Ascending aorta (tissue), 2 donors: ENCODE data around the gene RGR. TPM values are rescaled to one million over a fixed set of nuclear protein-coding genes. Genes with fewer than 3 reads are reported as not detected.

Experiments
- DNase-seq, 2 donors: peaks; one replicate each; pipeline ENCODE4 v3.0.0-alpha.2; 2019; ENCODE audit warnings: low spot score in 2 of 2
- H3K27ac ChIP-seq, 2 donors: fragments of 200-600 bp; sonication (generic); one replicate each; pipeline ENCODE4 v1.5.1; 2016 to 2017; ENCODE audit warnings: mild to moderate bottlenecking in 1 of 2
- H3K27me3 ChIP-seq: fragments of 200-600 bp; sonication (generic); one replicate; pipeline ENCODE4 v1.5.1; 2017
- H3K36me3 ChIP-seq, 2 donors: fragments of 200-600 bp; sonication (generic); one replicate each; pipeline ENCODE4 v1.5.1; 2016
- H3K4me1 ChIP-seq, 2 donors: fragments of 200-600 bp; sonication (generic); one replicate each; pipeline ENCODE4 v1.5.1; 2016 to 2017; ENCODE audit warnings: mild to moderate bottlenecking in 1 of 2
- H3K4me3 ChIP-seq, 2 donors: fragments of 200-600 bp; sonication (generic); one replicate each; pipeline ENCODE4 v1.5.1; 2016 to 2017; ENCODE audit warnings: mild to moderate bottlenecking in 1 of 2
- H3K9me3 ChIP-seq, 2 donors: fragments of 200-600 bp; sonication (generic); one replicate each; pipeline ENCODE4 v1.5.1; 2016
- CTCF ChIP-seq, 3 experiments: fragments of 200-600 bp in 2 of 3; fragments of 450-650 bp in 1 of 3; sonication (generic) in 2 of 3; IDR thresholded peaks; one replicate each; pipeline ENCODE4 v1.5.1; 2016 to 2019; ENCODE audit warnings: antibody characterized with exemption in 3 of 3, mild to moderate bottlenecking in 1 of 3, moderate library complexity in 1 of 3
- intact Hi-C: fragments of 100-400 bp; cut with DNase I; formaldehyde crosslinking; loops from one replicate; pipeline ENCODE4 v1.15.1; 2023
- total RNA-seq: library from RNA; depleted of rRNA; stranded (reverse); fragments of >200 nt; gene quantifications from one replicate; pipeline ENCODE4 v1.1.0, GENCODE V29; 2016

The RGR gene
- total RNA-seq, 1 donor from 2014 or later, result not detected

DNA sequence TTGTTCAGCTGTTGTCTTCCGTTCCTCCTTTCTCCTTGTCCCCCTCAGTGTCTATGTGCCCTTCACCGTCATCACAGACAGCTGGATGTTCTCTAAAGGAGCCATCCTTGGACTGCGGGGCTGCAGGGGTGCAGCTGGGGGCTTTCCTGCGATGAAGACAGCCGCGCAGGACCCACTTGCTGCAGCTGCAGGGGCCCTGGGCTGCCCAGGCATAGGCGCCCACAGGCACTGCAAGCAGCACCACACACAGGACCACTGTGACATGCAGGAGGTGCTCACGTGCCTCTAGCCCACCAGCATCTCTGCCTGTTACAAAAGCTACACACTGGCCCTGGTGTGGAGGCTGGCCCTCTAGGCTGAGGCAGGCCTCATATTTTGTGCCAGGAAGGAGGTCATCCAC is 22.9 kb upstream of the RGR start:
- Histone ChIP-seq H3K4me1 (no peaks in the 10 kb centered on the region), H3K4me3 (no peak overlapping the region), H3K27ac (no peak overlapping the region), H3K9me3 (no peaks in the 10 kb centered on the region), H3K27me3 (no peaks in the 10 kb centered on the region), H3K36me3 (no peaks in the 10 kb centered on the region)
- intact Hi-C loops, result no loop called here
- no peak for TF ChIP-seq CTCF (IDR thresholded peaks at IDR 0.05)
- DNase-seq, result no peak

- intact Hi-C loops, result no loop called here
- TF ChIP-seq CTCF (IDR thresholded peaks at IDR 0.05), result no peak
- no peaks in the 10 kb centered on the region for H3K4me1 ChIP-seq
These were observed 20.3 kb upstream of the RGR start for GRCh38 chr10:84224411-84225028.

GRCh38 chr10:84225427-84226173 is 19.3 kb upstream of the RGR start, which contains the start of gene LRIT2:
TSS of gene LRIT2 (minus strand) at chr10:84225544. CDS start at chr10:84225520, 24 bp downstream.
- no peaks in the 10 kb centered on the region for H3K36me3 ChIP-seq
- H3K27ac ChIP-seq, result no peak within 1 kb of the TSS
- no peak for DNase-seq
- H3K4me3 ChIP-seq, result no peak within 1 kb of the TSS
- TF ChIP-seq CTCF (IDR thresholded peaks at IDR 0.05), result no peak
- no peaks in the 10 kb centered on the region for H3K9me3 ChIP-seq
- no peaks in the 10 kb centered on the region for H3K4me1 ChIP-seq
- no peaks in the 10 kb centered on the region for H3K27me3 ChIP-seq
- intact Hi-C loops, result no loop called here

More at GRCh38 chr10:84224411-84225028, 20.3 kb upstream of the RGR start:
- no peak overlapping the region for H3K4me3 ChIP-seq
- DNase-seq, result no peak
- H3K27ac ChIP-seq, result no peak overlapping the region
- H3K9me3 ChIP-seq, result no peaks in the 10 kb centered on the region
- H3K36me3 ChIP-seq, result no peaks in the 10 kb centered on the region
- no peaks in the 10 kb centered on the region for H3K27me3 ChIP-seq

- no peak overlapping the region for H3K27ac ChIP-seq
- no peak for TF ChIP-seq CTCF (IDR thresholded peaks at IDR 0.05)
- no peaks in the 10 kb centered on the region for H3K4me1 ChIP-seq
- no peaks in the 10 kb centered on the region for H3K36me3 ChIP-seq
- DNase-seq, result no peak
- no peaks in the 10 kb centered on the region for H3K27me3 ChIP-seq
- H3K4me3 ChIP-seq, result no peak overlapping the region
- H3K9me3 ChIP-seq, result no peaks in the 10 kb centered on the region
- intact Hi-C loops, result no loop called here
These were observed 18.2 kb upstream of the RGR start for GRCh38 chr10:84226616-84227015.

- Histone ChIP-seq H3K27me3 (no peaks in the 10 kb centered on the region), H3K4me3 (no peak overlapping the region), H3K27ac (no peak overlapping the region), H3K9me3 (no peaks in the 10 kb centered on the region), H3K4me1 (no peaks in the 10 kb centered on the region), H3K36me3 (no peaks in the 10 kb centered on the region)
- DNase-seq, result no peak
- intact Hi-C loops, result no loop called here
- TF ChIP-seq CTCF (IDR thresholded peaks at IDR 0.05), result no peak
These were observed 17.0 kb upstream of the RGR start for GRCh38 chr10:84227810-84228209.
